IPS DF 6.9 (cell line): ENCODE measurements around the gene LSP1.

Experiments
- DNase-seq: peaks from one replicate; pipeline ENCODE4 v3.0.0-alpha.2; 2013; ENCODE audit warnings: low read depth, low spot score
- H3K27ac ChIP-seq: one replicate; pipeline ENCODE4 v1.5.1; 2013; ENCODE audit warnings: low read length, control low read depth
- H3K27me3 ChIP-seq: 2 replicates; pipeline ENCODE4 v1.6.1; 2013; ENCODE audit warnings: mild to moderate bottlenecking, low read length; ENCODE audit not compliant: control insufficient read depth, insufficient read depth
- H3K36me3 ChIP-seq: 2 replicates; pipeline ENCODE4 v1.6.1; 2013; ENCODE audit warnings: low read length; ENCODE audit not compliant: control insufficient read depth, insufficient read depth
- H3K4me1 ChIP-seq: 2 replicates; pipeline ENCODE4 v1.6.1; 2013; ENCODE audit warnings: low read length; ENCODE audit not compliant: control insufficient read depth, insufficient read depth
- H3K4me3 ChIP-seq: 2 replicates; pipeline ENCODE4 v1.5.1; 2013; ENCODE audit warnings: mild to moderate bottlenecking, low read length
- H3K9me3 ChIP-seq: 2 replicates; pipeline ENCODE4 v1.6.1; 2013; ENCODE audit warnings: low read length, inconsistent platforms; ENCODE audit not compliant: control insufficient read depth, insufficient read depth
- WGBS: extraction: QIAGEN DNeasy Blood & Tissue Kit; methylation state at CpG from one replicate; pipeline ENCODE4 v1.1.7; 2013; ENCODE audit warnings: mixed read lengths, missing lambda C conversion rate; ENCODE audit not compliant: insufficient read length, insufficient coverage; 5-methylcytosine and 5-hydroxymethylcytosine counted together

The LSP1 gene

DNA sequence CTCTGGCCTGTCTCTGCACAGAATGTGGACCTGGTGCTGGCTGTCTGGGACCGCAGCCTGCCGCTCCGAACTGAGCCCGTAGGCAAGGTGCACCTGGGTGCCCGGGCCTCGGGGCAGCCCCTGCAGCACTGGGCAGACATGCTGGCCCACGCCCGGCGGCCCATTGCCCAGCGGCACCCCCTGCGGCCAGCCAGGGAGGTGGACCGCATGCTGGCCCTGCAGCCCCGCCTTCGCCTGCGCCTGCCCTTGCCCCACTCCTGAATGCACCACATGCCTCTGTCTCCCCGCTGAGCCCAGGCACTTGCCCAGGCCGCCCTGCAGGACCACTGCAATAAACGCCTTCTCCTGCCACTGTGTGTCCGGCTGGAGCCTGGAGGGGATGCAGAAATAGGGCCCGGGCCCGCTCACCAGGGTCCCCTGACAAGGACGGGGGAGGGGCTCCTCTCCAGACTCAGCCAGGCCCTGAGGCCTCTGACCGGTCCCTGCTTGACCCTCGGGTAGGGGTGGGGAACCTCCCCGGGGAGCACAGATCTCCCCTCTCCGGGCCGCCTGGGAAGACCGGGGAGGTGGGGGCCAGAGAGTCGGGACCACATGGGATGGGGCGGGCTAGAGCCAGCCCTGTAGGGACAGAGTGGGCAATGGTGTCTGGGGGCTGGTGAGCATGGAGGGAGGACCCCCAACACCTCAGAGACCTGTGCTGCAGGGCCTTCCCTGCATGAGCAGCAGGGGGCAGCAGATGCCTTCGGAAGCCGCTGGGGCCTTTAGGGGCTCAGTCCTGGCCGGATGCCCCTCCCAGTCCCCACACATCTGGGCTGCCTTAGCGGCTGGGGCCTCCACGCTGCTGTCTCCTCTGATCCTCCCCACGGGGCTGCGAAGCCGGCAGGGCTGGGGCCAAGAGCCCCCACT is 15.5 kb upstream of the LSP1 start:
- WGBS: no CpG with 5 or more reads among the region's 38 CpGs
- no peaks in the 10 kb centered on the region; the same call in 1 of the 2 replicates for H3K4me1 ChIP-seq
- H3K27ac ChIP-seq: no peak overlapping the region
- H3K27me3 ChIP-seq: no peaks in the 10 kb centered on the region
- no peak for DNase-seq
- H3K36me3 ChIP-seq: no peaks in the 10 kb centered on the region
- H3K4me3 ChIP-seq: no peak overlapping the region
- H3K9me3 ChIP-seq: no peaks in the 10 kb centered on the region

DNA sequence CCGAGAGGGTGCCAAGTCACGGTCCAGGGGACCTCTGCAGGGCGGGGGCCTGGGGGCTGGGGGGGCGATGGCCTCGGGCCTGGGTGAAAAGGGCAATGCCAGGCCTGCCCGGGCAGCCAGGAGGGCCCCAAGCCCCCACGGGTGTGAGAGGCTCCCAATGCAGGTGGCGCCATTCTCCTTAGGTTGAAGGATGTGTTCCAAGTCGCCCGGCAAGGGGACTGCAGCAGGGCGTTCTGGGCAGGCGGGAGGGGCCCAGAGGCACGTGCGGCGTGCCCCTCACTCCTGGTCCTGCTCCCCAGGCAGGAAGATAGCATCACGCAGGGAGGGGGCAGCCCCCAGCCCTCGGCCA is 14.8 kb upstream of the LSP1 start:
- no peak for DNase-seq
- Histone ChIP-seq H3K4me1 (no peaks in the 10 kb centered on the region; the same call in 1 of the 2 replicates), H3K4me3 (no peak overlapping the region), H3K27ac (no peak overlapping the region), H3K27me3 (no peaks in the 10 kb centered on the region), H3K36me3 (no peaks in the 10 kb centered on the region), H3K9me3 (no peaks in the 10 kb centered on the region)
- no CpG with 5 or more reads among the region's 17 CpGs for WGBS

DNA sequence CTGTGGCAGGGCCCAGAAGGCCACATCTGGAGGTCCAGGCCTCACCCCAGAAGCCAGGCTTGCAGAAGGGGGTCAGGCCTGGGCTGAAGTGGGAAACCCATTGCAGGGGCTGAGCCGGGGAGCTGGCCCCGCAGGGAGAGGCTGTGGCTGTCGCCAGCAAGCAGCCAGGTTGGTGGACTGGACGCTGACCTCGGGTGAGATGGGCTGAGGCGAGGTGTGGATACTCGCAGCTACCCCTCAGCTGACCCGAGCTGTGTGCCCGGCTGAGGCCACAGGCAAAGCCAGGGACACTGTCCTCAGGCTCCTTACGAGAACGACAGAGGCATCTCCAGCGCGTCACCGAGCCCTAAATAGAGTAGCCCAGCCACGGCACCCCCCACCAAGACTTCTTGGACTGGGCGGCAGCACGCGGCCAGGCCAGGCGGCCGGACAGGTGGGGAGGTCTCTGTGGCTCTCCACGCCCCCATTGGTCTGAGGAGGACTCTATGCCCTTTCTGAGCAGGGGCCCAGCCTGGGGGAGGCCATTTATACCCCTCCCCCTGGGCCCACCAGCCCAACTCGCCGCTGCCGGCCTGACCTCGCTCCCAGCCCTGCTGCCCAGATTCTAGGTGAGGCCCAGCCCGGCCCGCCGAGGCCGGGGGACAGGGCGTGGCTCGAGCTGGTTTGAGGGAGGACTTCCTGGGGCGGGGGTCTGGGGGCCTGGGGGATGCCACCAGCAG is 14.3 kb upstream of the LSP1 start, which contains the start of gene TNNI2:
TSS of gene TNNI2 (plus strand) at position 556 of the 719 bp plus-strand sequence. CDS start 716 bp downstream, outside the sequence.
- no peaks in the 10 kb centered on the region for H3K36me3 ChIP-seq
- no peak within 1 kb of the TSS for H3K4me3 ChIP-seq
- H3K27me3 ChIP-seq: no peaks in the 10 kb centered on the region
- no peaks in the 10 kb centered on the region; the same call in 1 of the 2 replicates for H3K4me1 ChIP-seq
- no CpG with 5 or more reads among the region's 32 CpGs for WGBS
- H3K9me3 ChIP-seq: no peaks in the 10 kb centered on the region
- no peak within 1 kb of the TSS for H3K27ac ChIP-seq
- DNase-seq: no peak

DNA sequence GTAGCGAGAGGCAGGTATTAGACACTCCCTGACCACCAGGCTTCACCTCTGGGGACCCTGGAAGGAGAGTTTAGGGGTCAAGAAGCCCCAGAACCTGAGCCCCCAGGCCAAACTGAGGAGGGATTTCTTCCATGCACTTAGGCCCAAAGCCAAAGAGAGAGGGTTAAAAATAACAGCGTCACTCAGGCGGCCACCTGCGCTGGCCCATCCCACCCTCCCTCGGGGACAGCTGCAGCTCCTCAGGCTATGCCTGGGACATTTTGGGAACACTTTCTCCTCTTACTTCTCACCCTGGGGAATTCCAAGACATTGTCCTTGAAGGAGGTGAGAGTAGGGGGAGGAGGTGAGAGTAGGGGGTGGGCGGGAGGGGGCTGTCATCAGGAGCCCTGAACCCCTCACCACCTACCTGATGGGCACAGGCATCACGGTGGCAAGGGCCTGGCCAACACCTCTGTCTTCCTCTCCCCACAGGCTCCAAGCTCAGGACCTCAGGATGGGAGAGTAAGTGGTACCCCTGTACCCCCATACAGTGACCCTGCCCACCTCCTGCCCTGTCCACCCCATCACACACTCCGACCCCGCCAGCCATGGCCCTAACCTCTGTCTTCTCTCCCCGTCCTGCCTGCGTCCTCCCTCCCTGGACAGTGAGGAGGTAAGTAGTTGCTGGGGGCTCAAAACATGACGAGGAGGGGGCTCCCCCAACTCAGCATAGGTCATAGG is 13.5 kb upstream of the LSP1 start:
- Histone ChIP-seq H3K4me1 (no peaks in the 10 kb centered on the region; the same call in 1 of the 2 replicates), H3K9me3 (no peaks in the 10 kb centered on the region), H3K36me3 (no peaks in the 10 kb centered on the region), H3K27ac (no peak overlapping the region), H3K4me3 (no peak overlapping the region), H3K27me3 (no peaks in the 10 kb centered on the region)
- no peak for DNase-seq
- no CpG with 5 or more reads among the region's 12 CpGs for WGBS

DNA sequence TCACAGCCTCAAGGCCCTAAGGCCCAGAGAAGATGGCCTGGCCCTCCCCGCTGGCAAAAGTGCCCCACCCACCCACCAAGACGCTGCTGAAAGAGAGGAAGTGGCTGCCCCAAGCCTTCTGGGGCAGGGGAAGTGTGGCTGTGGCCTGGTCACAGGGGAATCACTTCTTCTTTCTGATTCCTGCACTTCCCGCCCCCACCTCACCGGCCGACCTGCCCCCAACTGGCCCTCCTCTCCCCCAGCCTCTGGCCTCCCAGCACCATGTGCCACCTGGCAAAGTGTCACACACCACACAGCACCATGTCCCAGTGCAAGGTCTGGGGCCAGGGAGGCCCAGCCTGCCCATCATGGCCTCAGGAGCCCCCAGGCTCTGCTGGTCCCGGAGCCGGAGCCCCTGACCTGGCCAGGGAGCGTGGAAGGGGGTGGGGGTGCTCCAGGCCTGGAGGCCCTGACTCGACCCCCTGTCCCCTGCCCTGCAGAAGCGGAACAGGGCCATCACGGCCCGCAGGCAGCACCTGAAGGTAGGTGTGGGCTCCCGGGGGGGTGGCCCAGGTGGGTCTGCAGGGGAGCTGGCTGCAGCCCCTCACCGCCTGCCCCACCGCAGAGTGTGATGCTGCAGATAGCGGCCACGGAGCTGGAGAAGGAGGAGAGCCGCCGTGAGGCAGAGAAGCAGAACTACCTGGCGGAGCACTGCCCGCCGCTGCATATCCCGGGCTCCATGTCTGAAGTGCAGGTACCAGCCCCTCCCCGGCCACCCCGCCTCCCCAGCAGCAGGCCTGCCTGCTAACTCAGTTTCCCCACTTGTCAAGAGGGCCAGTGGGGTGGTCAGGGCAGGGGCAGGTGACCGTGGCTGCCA is 12.7 kb upstream of the LSP1 start:
- Histone ChIP-seq H3K4me3 (no peak overlapping the region), H3K27me3 (no peaks in the 10 kb centered on the region), H3K9me3 (no peaks in the 10 kb centered on the region), H3K36me3 (no peaks in the 10 kb centered on the region), H3K4me1 (no peaks in the 10 kb centered on the region; the same call in 1 of the 2 replicates), H3K27ac (no peak overlapping the region)
- no peak for DNase-seq
- no CpG with 5 or more reads among the region's 26 CpGs for WGBS

DNA sequence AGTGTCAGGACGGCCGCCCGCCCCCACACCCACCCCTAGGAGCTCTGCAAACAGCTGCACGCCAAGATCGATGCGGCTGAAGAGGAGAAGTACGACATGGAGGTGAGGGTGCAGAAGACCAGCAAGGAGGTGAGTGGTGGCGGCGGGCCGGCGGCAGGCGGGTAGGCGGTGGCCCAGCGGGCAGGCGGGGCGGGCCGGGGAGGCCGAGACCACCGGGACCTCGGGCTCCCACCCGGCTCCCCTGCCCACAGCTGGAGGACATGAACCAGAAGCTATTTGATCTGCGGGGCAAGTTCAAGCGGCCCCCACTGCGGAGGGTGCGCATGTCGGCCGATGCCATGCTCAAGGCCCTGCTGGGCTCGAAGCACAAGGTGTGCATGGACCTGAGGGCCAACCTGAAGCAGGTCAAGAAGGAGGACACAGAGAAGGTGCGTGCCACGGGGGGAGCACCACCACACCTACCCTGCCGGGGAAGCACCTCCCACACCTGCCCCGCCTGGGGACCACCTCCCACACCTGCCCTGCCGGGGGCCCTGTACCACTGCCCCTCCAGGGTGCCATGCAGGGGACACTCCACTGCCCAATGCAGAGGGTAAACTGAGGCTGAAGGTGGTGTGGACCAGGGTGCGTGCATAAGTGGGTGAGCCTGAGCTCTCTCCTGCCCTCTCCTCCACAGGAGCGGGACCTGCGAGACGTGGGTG is 12.0 kb upstream of the LSP1 start:
- WGBS: no CpG with 5 or more reads among the region's 37 CpGs
- no peaks in the 10 kb centered on the region for H3K9me3 ChIP-seq
- DNase-seq: no peak
- H3K27ac ChIP-seq: no peak overlapping the region
- H3K27me3 ChIP-seq: no peaks in the 10 kb centered on the region
- H3K4me3 ChIP-seq: no peak overlapping the region
- H3K36me3 ChIP-seq: no peaks in the 10 kb centered on the region
- no peaks in the 10 kb centered on the region; the same call in 1 of the 2 replicates for H3K4me1 ChIP-seq

DNA sequence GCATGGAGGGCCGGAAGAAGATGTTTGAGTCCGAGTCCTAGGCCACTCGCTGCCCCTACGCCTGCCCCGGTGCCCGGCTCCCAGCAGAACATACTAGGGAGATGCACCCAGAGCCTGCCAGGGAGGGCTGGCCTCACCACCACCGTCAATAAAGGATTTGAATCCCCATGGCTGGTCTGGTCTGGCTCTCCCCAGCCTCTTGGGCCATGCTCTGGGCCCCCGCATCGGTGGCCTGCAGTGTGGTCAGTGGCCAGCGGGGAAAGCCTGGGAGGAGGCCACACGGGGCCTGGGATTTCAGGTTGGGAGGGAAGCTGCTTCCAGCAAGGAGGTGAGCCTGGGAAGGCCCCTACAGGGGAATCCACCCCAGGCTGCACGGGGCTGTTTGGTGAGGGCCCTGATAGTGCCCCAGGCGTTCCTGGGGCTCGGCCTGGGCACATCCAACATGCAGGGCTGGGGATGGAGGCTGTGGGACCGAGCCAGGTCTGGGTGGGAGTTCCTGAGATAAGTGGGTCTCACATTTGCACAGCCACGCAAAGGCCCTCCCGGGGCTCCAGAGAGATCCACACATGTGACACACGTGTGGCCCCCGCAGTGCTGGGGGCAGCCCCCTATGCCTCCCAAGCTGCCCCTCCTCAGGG is 11.3 kb upstream of the LSP1 start:
- Histone ChIP-seq H3K9me3 (no peaks in the 10 kb centered on the region), H3K4me3 (no peak overlapping the region), H3K4me1 (no peaks in the 10 kb centered on the region; the same call in 1 of the 2 replicates), H3K36me3 (no peaks in the 10 kb centered on the region), H3K27ac (no peak overlapping the region), H3K27me3 (no peaks in the 10 kb centered on the region)
- no peak for DNase-seq
- WGBS: no CpG with 5 or more reads among the region's 19 CpGs

DNA sequence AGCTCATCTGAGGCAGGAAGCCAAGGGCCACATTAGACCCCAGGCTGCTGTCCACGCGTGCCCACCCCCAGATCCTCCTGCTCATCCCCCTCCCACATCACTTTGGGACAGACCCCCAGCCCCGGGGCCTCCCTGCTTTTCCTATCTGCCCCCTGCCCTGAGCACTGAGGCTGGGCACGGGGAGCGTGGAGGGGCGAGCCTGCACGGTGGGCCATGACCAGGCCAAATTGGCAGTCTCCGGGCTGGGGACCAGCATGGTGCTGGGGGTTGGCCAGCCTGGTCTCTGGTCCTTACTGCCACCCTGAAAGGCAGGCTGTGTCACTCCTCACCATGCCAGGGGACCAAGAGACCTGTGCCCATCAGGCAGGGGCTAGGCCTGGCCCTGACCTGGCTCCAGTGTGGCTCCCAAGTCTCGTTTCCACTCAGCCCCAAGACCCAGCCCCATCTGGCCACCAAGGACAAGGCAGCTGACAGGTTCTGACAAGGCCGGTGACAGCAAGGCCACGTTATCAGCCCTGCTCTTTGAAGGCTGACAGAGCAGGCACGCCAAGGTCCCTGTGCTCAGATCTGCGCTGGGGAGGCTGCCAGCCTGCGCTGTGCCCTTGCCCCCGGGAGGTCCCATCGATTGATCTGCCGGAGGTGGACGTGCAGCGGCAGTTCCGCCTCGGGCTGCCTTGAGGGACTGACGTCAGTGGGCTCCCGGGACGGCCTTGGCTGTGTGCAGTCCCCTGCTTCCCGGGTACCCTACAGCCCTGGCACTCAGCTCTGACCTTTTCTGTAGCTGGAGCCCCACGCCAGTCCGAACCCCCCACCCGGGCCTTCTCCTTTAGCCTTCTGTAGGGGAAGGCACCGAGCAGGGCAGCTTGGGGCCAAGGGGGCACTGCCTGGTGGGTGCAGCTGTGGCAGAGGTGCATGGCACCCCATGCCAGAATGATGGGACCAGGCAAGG is 10.5 kb upstream of the LSP1 start:
- Histone ChIP-seq H3K27me3 (no peaks in the 10 kb centered on the region), H3K36me3 (no peaks in the 10 kb centered on the region), H3K27ac (no peak overlapping the region), H3K4me1 (no peaks in the 10 kb centered on the region; the same call in 1 of the 2 replicates), H3K9me3 (no peaks in the 10 kb centered on the region), H3K4me3 (no peak overlapping the region)
- WGBS: no CpG with 5 or more reads among the region's 29 CpGs
- no peak for DNase-seq
